ENCODE data around the gene SYT2. TPM values are rescaled to one million over a fixed set of nuclear protein-coding genes. Genes with fewer than 3 reads are reported as not detected.
A peak's percentile ranks its signal among the peaks of the same experiment; 100 is the strongest.

Gene SYT2
- total RNA-seq, 1 experiment from 2014 or later = not detected

DNA sequence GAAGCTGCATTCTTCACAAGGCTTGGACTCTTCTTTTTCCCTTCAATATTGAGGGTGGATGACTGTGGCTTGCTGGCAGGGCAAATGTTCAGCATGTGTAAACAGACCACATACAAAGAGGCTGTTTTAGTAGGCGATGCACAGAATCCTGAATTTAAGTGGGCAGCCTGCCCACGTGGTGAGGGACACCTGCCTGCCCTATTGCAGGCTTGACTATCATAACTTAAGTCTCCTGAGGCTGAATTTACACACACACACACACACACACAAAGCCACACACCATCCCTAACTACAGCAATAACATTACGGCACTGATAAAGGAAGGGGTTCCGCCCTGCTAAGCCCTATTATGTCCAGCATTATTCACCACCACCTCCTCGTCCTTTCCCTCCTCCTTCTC is 15.9 kb downstream of the SYT2 start:
- peaks cover 14% of the 10 kb centered on the region; the same call in 1 of the 2 replicates for H3K27me3 ChIP-seq (ENCODE audit: low read length)
- no peaks in the 10 kb centered on the region for H3F3A ChIP-seq (ENCODE audit: low read length, unreplicated experiment)
- intact Hi-C loops (cut with micrococcal nuclease) = no loop called here
- H3K27ac ChIP-seq (ENCODE audit: low read length) = no peak overlapping the region
- no peaks in the 10 kb centered on the region for H3K36me3 ChIP-seq (ENCODE audit: low read depth, low read length)
- H3K4me3 ChIP-seq (ENCODE audit: low read length) = no peak overlapping the region
- no peaks in the 10 kb centered on the region for H3K9me3 ChIP-seq (ENCODE audit: low read length)
- TF ChIP-seq, protein P1, sequence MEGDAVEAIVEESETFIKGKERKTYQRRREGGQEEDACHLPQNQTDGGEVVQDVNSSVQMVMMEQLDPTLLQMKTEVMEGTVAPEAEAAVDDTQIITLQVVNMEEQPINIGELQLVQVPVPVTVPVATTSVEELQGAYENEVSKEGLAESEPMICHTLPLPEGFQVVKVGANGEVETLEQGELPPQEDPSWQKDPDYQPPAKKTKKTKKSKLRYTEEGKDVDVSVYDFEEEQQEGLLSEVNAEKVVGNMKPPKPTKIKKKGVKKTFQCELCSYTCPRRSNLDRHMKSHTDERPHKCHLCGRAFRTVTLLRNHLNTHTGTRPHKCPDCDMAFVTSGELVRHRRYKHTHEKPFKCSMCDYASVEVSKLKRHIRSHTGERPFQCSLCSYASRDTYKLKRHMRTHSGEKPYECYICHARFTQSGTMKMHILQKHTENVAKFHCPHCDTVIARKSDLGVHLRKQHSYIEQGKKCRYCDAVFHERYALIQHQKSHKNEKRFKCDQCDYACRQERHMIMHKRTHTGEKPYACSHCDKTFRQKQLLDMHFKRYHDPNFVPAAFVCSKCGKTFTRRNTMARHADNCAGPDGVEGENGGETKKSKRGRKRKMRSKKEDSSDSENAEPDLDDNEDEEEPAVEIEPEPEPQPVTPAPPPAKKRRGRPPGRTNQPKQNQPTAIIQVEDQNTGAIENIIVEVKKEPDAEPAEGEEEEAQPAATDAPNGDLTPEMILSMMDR (conservative IDR thresholded peaks at IDR 0.05; ENCODE audit: low read depth, low read length) = no peak
- TF ChIP-seq EZH2phosphoT487 (IDR thresholded peaks at IDR 0.05; ENCODE audit: borderline replicate concordance, low read length) (no peak), EZH2 (IDR thresholded peaks at IDR 0.05; ENCODE audit: low read length, unreplicated experiment) (no peak)
- DNase-seq (no peak), ATAC-seq (no peak)
- ChIA-PET POLR2A (ENCODE audit: unreplicated experiment) (no interaction called here), CTCF (no interaction called here)
- no peaks in the 10 kb centered on the region for H3K4me1 ChIP-seq (ENCODE audit: insufficient read depth, low read length)
- H3K79me2 ChIP-seq (ENCODE audit: low read length) = no peaks in the 10 kb centered on the region
- no TSS peak for BruUV-seq (replicated peaks)
- no peak overlapping the region for H2AFZ ChIP-seq (ENCODE audit: low read length)
- no peak overlapping the region for H3K9ac ChIP-seq (ENCODE audit: low read length)
- H3K4me2 ChIP-seq (ENCODE audit: low read length) = no peak overlapping the region
- H3K9me2 ChIP-seq (replicated peaks; ENCODE audit: low read length) = no peaks in the 10 kb centered on the region
- H4K20me1 ChIP-seq (ENCODE audit: low read length) = no peaks in the 10 kb centered on the region

DNA sequence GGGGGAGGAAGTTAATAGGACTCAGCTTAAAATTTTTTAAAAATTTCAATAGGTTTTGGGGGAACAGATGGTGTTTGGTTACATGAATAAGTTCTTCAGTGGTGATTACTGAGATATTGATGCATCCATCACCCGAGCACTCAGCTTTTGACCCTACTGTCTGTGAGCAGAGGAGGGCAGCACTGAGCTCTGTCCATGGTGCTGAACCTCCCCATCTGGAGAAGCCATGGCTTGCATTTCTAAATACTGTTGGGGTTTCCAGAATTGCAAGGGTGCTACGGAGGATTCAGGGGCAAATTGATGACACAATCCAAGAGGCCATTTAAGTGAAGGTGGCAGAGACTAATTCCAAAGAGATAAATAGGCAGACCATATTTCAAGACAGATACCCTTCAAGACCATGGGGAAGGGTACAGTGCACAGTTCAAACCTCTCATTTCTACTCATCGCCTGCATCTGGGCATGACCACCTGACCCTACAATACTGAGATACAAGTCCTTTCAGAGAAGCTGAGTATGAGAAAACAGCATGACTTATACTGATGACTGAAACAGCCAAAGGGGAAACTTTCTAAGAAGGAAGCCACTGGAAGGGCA is 17.2 kb downstream of the SYT2 start:
- no peaks in the 10 kb centered on the region for H4K20me1 ChIP-seq (ENCODE audit: low read length)
- H3K27ac ChIP-seq (ENCODE audit: low read length) = no peak overlapping the region
- H3K9ac ChIP-seq (ENCODE audit: low read length) = no peak overlapping the region
- intact Hi-C loops (cut with micrococcal nuclease) = no loop called here
- BruUV-seq (replicated peaks) = no TSS peak
- H2AFZ ChIP-seq (ENCODE audit: low read length) = no peak overlapping the region
- no peaks in the 10 kb centered on the region for H3F3A ChIP-seq (ENCODE audit: low read length, unreplicated experiment)
- H3K4me2 ChIP-seq (ENCODE audit: low read length) = no peak overlapping the region
- peak; percentile 68 for ATAC-seq
- no peaks in the 10 kb centered on the region for H3K9me2 ChIP-seq (replicated peaks; ENCODE audit: low read length)
- DNase-seq = peak; percentile 61
- no peaks in the 10 kb centered on the region for H3K4me1 ChIP-seq (ENCODE audit: insufficient read depth, low read length)
- ChIA-PET POLR2A (ENCODE audit: unreplicated experiment) (no interaction called here), CTCF (interaction anchor here (0.6 kb wide), 1 partner anchor 392 kb away, joined by 6 read pairs; no protein-coding TSS in a partner anchor)
- H3K9me3 ChIP-seq (ENCODE audit: low read length) = no peaks in the 10 kb centered on the region
- H3K36me3 ChIP-seq (ENCODE audit: low read depth, low read length) = no peaks in the 10 kb centered on the region
- TF ChIP-seq, protein P1 (conservative IDR thresholded peaks at IDR 0.05; ENCODE audit: low read depth, low read length) = no peak
- no peak for TF ChIP-seq EZH2 (IDR thresholded peaks at IDR 0.05; ENCODE audit: low read length, unreplicated experiment)
- no peak for TF ChIP-seq EZH2phosphoT487 (IDR thresholded peaks at IDR 0.05; ENCODE audit: borderline replicate concordance, low read length)
- peaks cover 23% of the 10 kb centered on the region; the same call in 1 of the 2 replicates for H3K27me3 ChIP-seq (ENCODE audit: low read length)
- H3K79me2 ChIP-seq (ENCODE audit: low read length) = no peaks in the 10 kb centered on the region
- H3K4me3 ChIP-seq (ENCODE audit: low read length) = no peak overlapping the region

DNA sequence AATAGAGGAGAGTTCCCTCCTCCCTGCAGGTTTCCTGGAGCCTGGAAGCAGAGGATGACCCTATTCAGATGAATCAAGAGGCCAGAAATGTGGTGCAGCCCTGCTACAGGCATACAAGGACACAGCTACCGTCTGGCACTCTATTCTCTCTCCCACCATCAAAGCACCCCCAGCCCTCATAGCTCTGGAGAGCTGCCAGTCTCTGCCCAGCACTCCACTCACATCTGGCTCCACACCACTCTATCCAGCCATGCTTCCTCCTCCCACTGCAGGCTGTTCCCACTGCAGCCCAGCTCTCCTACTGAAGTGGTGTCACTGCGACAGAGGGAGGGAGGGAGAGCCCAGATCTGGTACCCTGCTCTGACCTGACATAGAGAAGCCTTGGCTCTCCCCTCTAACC is 18.4 kb downstream of the SYT2 start:
- Histone ChIP-seq H3K27me3 (ENCODE audit: low read length) (peaks cover 28% of the 10 kb centered on the region; the same call in 1 of the 2 replicates), H3K9me2 (replicated peaks; ENCODE audit: low read length) (no peaks in the 10 kb centered on the region), H3K9me3 (ENCODE audit: low read length) (no peaks in the 10 kb centered on the region), H3K79me2 (ENCODE audit: low read length) (no peaks in the 10 kb centered on the region), H3F3A (ENCODE audit: low read length, unreplicated experiment) (no peaks in the 10 kb centered on the region), H3K4me2 (ENCODE audit: low read length) (no peak overlapping the region), H4K20me1 (ENCODE audit: low read length) (no peaks in the 10 kb centered on the region), H2AFZ (ENCODE audit: low read length) (no peak overlapping the region), H3K27ac (ENCODE audit: low read length) (no peak overlapping the region), H3K36me3 (ENCODE audit: low read depth, low read length) (no peaks in the 10 kb centered on the region), H3K9ac (ENCODE audit: low read length) (no peak overlapping the region), H3K4me3 (ENCODE audit: low read length) (no peak overlapping the region), H3K4me1 (ENCODE audit: insufficient read depth, low read length) (no peaks in the 10 kb centered on the region)
- ChIA-PET CTCF (no interaction called here), POLR2A (ENCODE audit: unreplicated experiment) (no interaction called here)
- no peak for DNase-seq
- ATAC-seq = no peak
- no TSS peak for BruUV-seq (replicated peaks)
- TF ChIP-seq, protein P1 (conservative IDR thresholded peaks at IDR 0.05; ENCODE audit: low read depth, low read length) = no peak
- no peak for TF ChIP-seq EZH2phosphoT487 (IDR thresholded peaks at IDR 0.05; ENCODE audit: borderline replicate concordance, low read length)
- TF ChIP-seq EZH2 (IDR thresholded peaks at IDR 0.05; ENCODE audit: low read length, unreplicated experiment) = no peak
- intact Hi-C loops (cut with micrococcal nuclease) = no loop called here

Data from PC-3 (cell line).